ENCODE data around the gene ZNF738.

ZNF738 gene

DNA sequence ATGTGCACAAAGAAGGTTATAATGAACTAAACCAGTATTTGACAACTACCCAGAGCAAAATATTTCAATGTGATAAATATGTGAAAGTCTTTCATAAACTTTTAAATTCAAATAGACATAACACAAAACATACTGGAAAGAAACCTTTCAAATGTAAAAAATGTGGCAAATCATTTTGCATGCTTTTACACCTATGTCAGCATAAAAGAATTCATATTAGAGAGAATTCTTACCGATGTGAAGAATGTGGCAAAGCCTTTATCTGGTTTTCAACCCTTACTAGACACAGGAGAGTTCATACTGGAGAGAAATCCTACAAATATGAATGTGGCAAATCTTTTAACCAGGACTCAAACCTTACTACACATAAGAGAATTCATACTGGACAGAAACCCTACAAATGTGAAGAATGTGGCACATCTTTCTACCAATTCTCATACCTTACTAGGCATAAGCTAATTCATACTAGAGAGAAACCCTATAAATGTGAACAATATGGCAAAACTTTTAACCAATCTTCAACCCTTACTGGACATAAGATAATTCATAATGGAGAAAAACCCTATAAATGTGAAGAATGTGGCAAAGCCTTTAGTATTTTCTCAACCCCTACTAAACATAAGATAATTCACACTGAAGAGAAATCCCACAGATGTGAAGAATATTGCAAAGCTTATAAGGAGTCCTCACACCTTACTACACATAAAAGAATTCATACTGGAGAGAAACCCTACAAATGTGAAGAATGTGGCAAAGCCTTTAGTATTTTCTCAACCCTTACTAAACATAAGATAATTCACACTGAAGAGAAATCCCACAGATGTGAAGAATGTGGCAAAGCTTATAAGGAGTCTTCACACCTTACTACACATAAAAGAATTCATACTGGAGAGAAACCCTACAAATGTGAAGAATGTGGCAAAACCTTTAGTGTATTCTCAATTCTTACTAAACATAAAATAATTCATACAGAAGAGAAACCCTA lies 64.5 kb downstream of the ZNF738 start:
- TF ChIP-seq, protein P1, sequence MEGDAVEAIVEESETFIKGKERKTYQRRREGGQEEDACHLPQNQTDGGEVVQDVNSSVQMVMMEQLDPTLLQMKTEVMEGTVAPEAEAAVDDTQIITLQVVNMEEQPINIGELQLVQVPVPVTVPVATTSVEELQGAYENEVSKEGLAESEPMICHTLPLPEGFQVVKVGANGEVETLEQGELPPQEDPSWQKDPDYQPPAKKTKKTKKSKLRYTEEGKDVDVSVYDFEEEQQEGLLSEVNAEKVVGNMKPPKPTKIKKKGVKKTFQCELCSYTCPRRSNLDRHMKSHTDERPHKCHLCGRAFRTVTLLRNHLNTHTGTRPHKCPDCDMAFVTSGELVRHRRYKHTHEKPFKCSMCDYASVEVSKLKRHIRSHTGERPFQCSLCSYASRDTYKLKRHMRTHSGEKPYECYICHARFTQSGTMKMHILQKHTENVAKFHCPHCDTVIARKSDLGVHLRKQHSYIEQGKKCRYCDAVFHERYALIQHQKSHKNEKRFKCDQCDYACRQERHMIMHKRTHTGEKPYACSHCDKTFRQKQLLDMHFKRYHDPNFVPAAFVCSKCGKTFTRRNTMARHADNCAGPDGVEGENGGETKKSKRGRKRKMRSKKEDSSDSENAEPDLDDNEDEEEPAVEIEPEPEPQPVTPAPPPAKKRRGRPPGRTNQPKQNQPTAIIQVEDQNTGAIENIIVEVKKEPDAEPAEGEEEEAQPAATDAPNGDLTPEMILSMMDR (IDR thresholded peaks at IDR 0.05; ENCODE audit: low read depth, low read length): no peak
- no peak overlapping the region for H3K4me3 ChIP-seq (ENCODE audit: low read depth, low read length)

Measured in WI38 (cell line).